MM.1S (cell line): ENCODE results near the gene SF3B2.

Source experiments
- EZH2 ChIP-seq: fragments of 300-600 bp; sonication (generic); optimal IDR thresholded peaks from 2 replicates; pipeline ENCODE3; 2017; ENCODE audit warnings: low read depth, mild to moderate bottlenecking, antibody characterized with exemption, low read length, mixed read lengths
- TF ChIP-seq, protein P1 (sequence below): fragments of 300-600 bp; sonication (generic); IDR thresholded peaks from 2 replicates; pipeline ENCODE4 v1.5.1; 2016; ENCODE audit warnings: antibody characterized with exemption, low read length, mixed read lengths

DNA sequence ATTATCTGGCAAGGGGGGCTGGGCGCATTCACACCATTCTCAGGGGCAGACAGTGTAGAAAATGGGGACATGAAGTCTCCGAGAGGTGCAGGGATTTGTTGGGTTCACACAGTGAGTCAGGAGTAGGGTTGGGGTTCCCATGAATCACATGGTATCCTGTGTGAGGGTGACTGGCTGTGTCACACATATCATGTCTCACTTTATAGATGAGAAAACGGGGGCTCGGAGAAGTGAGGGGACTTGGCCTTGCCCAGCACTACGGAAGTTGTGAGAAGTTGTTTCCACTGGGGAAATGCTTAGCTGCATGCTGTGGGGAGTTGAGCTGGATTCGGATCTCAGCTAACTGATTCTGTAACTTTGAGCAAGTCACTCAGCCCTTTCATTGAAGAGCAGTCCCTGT, 7.4 kb upstream of the SF3B2 start:
- TF ChIP-seq, protein P1, sequence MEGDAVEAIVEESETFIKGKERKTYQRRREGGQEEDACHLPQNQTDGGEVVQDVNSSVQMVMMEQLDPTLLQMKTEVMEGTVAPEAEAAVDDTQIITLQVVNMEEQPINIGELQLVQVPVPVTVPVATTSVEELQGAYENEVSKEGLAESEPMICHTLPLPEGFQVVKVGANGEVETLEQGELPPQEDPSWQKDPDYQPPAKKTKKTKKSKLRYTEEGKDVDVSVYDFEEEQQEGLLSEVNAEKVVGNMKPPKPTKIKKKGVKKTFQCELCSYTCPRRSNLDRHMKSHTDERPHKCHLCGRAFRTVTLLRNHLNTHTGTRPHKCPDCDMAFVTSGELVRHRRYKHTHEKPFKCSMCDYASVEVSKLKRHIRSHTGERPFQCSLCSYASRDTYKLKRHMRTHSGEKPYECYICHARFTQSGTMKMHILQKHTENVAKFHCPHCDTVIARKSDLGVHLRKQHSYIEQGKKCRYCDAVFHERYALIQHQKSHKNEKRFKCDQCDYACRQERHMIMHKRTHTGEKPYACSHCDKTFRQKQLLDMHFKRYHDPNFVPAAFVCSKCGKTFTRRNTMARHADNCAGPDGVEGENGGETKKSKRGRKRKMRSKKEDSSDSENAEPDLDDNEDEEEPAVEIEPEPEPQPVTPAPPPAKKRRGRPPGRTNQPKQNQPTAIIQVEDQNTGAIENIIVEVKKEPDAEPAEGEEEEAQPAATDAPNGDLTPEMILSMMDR: no peak
- TF ChIP-seq EZH2: no peak
